ENCODE data around the gene PUDP. TPM values are rescaled to one million over a fixed set of nuclear protein-coding genes. Genes with fewer than 3 reads are reported as not detected.

The PUDP gene
- 8.7 and 9.3 TPM in 2 replicates for total RNA-seq

DNA sequence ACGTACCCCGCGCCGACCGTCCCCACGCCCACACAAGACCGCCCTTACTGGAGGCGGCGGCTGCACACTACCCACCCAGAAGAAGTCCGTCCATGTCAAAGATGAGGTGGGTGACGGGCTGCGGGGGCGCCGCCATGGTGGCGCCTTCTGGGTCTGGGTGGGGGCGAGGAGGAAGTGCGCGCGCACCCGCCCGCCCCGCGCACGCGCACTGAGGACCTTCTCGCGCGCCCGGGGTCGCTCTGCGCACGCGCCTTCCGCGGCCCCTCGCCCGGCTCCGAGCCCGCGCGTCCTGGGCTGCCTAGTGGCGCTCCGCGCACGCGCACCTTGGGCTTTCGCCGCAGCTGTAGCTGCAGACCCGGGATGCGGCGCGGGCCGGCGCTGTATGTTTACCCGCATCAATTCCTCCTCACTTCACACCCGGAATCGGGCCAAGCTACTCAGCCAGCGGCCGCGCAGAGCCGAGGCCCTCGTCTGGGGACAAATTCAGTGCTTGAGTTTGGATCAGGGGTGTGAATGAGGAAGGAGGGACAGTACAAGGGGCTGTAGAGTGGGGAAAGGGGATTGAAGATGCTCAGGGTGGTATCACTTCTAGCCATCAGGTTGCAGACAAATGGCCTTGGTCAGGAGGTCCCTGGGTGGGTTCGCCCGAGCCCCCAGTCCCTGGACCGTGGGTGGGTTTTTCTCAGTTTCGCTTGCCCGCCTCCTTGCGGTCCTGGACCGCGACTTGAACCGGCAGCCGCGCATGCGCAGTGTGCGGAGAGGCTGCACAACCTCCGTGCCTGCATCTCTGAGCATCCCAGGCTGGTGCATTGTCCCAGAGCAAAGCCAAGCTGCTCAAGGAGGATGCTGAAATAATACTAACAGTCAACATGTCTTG, at the start of gene PUDP:
PUDP (minus strand) TSS at position 176 of the 877 bp plus-strand sequence; CDS start at position 136, 40 bp downstream.

DNA sequence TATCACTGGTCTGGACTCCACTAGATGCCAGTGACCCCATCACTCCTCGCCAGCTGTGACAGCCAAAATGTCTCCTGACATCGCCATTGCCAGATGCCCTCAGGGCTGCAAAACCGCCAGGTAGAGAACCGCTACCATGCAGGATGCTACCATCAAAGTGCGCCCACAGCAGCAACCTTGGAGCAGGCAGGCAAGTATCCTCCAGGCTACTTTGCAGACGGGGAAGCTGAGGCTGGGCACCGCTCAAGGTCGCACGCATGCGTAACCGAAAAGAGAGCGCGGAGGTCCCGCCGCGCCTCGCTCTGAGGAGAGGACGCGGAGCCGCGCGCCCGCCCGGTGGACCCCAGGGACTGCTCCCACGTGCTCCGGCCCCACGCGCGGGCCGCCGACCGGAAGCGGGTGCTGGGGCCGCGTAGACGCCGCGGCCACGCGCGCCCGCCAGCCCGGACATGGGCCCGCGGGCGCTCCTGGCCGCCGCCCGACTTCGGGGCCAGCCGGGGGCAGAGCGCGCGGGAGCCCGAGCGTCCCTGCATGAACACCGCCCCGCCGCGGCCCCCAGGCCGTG, 458 bp downstream of the PUDP start, which contains the start of gene STS:
STS (plus strand) TSS at position 300 of the 565 bp plus-strand sequence. CDS start 105,488 bp downstream, outside the sequence.

Other genes with a start within 250 kb of the PUDP start
- gene STS, start 441 bp downstream of the PUDP start, total RNA-seq: 0.61 and 0.86 TPM in 2 replicates

All from hair follicular keratinocyte (primary cell).